Fibroblast of lung (primary cell): ENCODE results near the gene CCR7.

Experiments
- EZH2 ChIP-seq: IDR thresholded peaks from 2 replicates; pipeline ENCODE4 v1.5.1; 2012; ENCODE audit warnings: low read length, control low read depth, mild to moderate bottlenecking; ENCODE audit errors: missing control alignments
- TF ChIP-seq, protein P1 (sequence below), 2 donors: IDR thresholded peaks in 1 of 2; conservative IDR thresholded peaks in 1 of 2; 1 replicate in 1 of 2; 2 replicates in 1 of 2; pipeline ENCODE4 v1.5.1; 2011 to 2012; ENCODE audit warnings: low read length in 2 of 2, control low read depth in 1 of 2, inconsistent platforms in 1 of 2, low read depth in 1 of 2, mild to moderate bottlenecking in 1 of 2

DNA sequence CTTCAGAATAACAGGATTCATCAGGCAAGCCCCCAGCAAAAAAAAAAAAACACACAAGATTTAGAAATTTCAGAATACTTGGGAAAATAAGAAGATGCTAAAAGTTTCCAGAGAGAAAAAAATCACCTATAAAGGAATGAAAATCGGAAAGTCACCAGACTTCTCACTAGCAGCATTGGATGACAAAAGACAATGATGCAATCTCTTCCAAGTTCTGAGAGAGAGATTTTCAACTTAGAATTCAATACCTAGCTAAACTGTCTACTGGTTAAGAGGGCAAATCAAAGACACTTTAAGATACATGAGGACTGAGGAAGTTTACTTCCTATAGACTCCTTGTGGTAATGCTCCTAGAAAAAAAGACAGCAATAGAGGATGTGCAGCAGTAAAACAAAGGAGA, 40.0 kb downstream of the CCR7 start:
- no peak for TF ChIP-seq EZH2
- TF ChIP-seq, protein P1, sequence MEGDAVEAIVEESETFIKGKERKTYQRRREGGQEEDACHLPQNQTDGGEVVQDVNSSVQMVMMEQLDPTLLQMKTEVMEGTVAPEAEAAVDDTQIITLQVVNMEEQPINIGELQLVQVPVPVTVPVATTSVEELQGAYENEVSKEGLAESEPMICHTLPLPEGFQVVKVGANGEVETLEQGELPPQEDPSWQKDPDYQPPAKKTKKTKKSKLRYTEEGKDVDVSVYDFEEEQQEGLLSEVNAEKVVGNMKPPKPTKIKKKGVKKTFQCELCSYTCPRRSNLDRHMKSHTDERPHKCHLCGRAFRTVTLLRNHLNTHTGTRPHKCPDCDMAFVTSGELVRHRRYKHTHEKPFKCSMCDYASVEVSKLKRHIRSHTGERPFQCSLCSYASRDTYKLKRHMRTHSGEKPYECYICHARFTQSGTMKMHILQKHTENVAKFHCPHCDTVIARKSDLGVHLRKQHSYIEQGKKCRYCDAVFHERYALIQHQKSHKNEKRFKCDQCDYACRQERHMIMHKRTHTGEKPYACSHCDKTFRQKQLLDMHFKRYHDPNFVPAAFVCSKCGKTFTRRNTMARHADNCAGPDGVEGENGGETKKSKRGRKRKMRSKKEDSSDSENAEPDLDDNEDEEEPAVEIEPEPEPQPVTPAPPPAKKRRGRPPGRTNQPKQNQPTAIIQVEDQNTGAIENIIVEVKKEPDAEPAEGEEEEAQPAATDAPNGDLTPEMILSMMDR (conservative IDR thresholded peaks at IDR 0.05 in 1 of 2, IDR thresholded peaks at IDR 0.05 in 1 of 2; ENCODE audit: low read depth in 1 of 2, low read length in 2 of 2), result no peak
